A549 treated with GW870086 at 1 μM for 4 hours (cell line): ENCODE data around the gene B4GALNT4. TPM values are rescaled to one million over a fixed set of nuclear protein-coding genes. Genes with fewer than 3 reads are reported as not detected.

Experiments used
- total RNA-seq: library from RNA; stranded (reverse); fragments of 200-300 nt; extraction: Qiagen RNA extraction; gene quantifications from 5 replicates; pipeline ENCODE4 v1.2.3, GENCODE V29; 2022; ENCODE audit warnings: low read depth

B4GALNT4 gene
- total RNA-seq: 9.3 to 21.2 TPM (median 16.6 TPM) in 5 replicates

GRCh38 chr11:369336-370018, at the start of gene B4GALNT4:
Gene B4GALNT4 (plus strand): TSS chr11:369499. CDS start chr11:369804, 305 bp downstream.

GRCh38 chr11:394034-394857, 24.9 kb downstream of the B4GALNT4 start, which contains the start of gene PKP3:
Gene PKP3 (plus strand): TSS chr11:394209. CDS start chr11:394293, 84 bp downstream.

Other genes with a start within 250 kb of the B4GALNT4 start
- gene SCGB1C1, start 176.4 kb upstream of the B4GALNT4 start, total RNA-seq: not detected in 5 replicates
- gene BET1L, start 162.1 kb upstream of the B4GALNT4 start, total RNA-seq: 42.8 to 49.0 TPM (median 47.3 TPM) in 5 replicates
- gene RIC8A, start 161.8 kb upstream of the B4GALNT4 start, total RNA-seq: 110 to 125 TPM (median 117 TPM) in 5 replicates
- 19.2 to 22.3 TPM (median 21.1 TPM) in 5 replicates for gene SIRT3, start 133.2 kb upstream of the B4GALNT4 start, total RNA-seq
- 165 to 200 TPM (median 177 TPM) in 5 replicates for gene PSMD13, start 132.5 kb upstream of the B4GALNT4 start, total RNA-seq
- 0.08 TPM in 1 of 5 replicates, not detected in the others for gene NLRP6, start 91.1 kb upstream of the B4GALNT4 start, total RNA-seq
- gene PGGHG, start 80.4 kb upstream of the B4GALNT4 start, total RNA-seq: 6.1 to 12.3 TPM (median 11.0 TPM) in 5 replicates
- gene IFITM5, start 70.0 kb upstream of the B4GALNT4 start, total RNA-seq: not detected in 5 replicates
- 58.0 to 65.0 TPM (median 60.1 TPM) in 5 replicates for gene IFITM2, start 61.7 kb upstream of the B4GALNT4 start, total RNA-seq
- gene IFITM1, start 55.5 kb upstream of the B4GALNT4 start, total RNA-seq: 0.31 to 0.56 TPM (median 0.55 TPM) in 5 replicates
- 19.5 to 36.0 TPM (median 30.9 TPM) in 5 replicates for gene IFITM3, start 48.6 kb upstream of the B4GALNT4 start, total RNA-seq
- gene PKP3, start 24.7 kb downstream of the B4GALNT4 start, total RNA-seq: 29.9 to 39.9 TPM (median 38.6 TPM) in 5 replicates
- gene SIGIRR, start 45.5 kb downstream of the B4GALNT4 start, total RNA-seq: 60.4 to 93.3 TPM (median 87.7 TPM) in 5 replicates
- 0.72 to 1.2 TPM (median 0.88 TPM) in 5 replicates for gene ANO9, start 72.5 kb downstream of the B4GALNT4 start, total RNA-seq
- 33.8 to 46.7 TPM (median 44.8 TPM) in 5 replicates for gene PTDSS2, start 80.8 kb downstream of the B4GALNT4 start, total RNA-seq
- gene RNH1, start 137.7 kb downstream of the B4GALNT4 start, total RNA-seq: 134 to 192 TPM (median 169 TPM) in 5 replicates
- gene HRAS, start 166.1 kb downstream of the B4GALNT4 start, total RNA-seq: 108 to 168 TPM (median 150 TPM) in 5 replicates
- 0.54 to 0.97 TPM (median 0.77 TPM) in 5 replicates for gene LRRC56, start 168.0 kb downstream of the B4GALNT4 start, total RNA-seq
- gene LMNTD2, start 191.2 kb downstream of the B4GALNT4 start, total RNA-seq: 1.9 to 3.0 TPM (median 2.3 TPM) in 5 replicates
- 45.1 to 53.1 TPM (median 51.9 TPM) in 5 replicates for gene RASSF7, start 191.5 kb downstream of the B4GALNT4 start, total RNA-seq
- gene PHRF1, start 207.0 kb downstream of the B4GALNT4 start, total RNA-seq: 29.5 to 38.7 TPM (median 35.4 TPM) in 5 replicates
- 5.8 to 8.1 TPM (median 5.9 TPM) in 5 replicates for gene IRF7, start 246.5 kb downstream of the B4GALNT4 start, total RNA-seq